Skin of body (tissue), 2 donors: ENCODE measurements around the gene PRKCH. TPM values are rescaled to one million over a fixed set of nuclear protein-coding genes. Genes with fewer than 3 reads are reported as not detected.

Experiments
- DNase-seq: peaks from one replicate; lab custom pipeline; 2025; lab: John Stamatoyannopoulos, UW
- total RNA-seq: library from RNA; depleted of rRNA; stranded (reverse); fragments of >200 nt; gene quantifications from one replicate; pipeline ENCODE4 v1.2.3, GENCODE V29; 2014

PRKCH gene
- total RNA-seq, 1 donor from 2014 or later, result 50.0 TPM

DNA sequence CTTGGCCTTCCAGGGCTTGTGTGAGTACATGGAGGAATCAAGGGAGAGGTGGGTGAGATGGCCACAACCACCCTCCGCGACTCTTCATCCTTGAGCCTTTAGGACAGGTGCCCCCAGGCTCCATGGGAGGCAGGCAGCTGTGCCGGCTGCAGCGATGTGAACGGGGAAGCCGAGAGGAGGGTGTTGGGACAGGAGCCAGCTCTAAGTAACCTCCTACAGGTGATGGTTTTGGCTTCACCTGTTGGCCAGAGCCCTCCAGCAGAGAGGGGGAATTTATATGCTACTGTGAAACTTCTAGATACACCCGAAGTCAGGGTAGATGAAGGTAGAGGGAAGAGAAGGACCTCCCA, 241.8 kb downstream of the PRKCH start:
- no peak for DNase-seq

DNA sequence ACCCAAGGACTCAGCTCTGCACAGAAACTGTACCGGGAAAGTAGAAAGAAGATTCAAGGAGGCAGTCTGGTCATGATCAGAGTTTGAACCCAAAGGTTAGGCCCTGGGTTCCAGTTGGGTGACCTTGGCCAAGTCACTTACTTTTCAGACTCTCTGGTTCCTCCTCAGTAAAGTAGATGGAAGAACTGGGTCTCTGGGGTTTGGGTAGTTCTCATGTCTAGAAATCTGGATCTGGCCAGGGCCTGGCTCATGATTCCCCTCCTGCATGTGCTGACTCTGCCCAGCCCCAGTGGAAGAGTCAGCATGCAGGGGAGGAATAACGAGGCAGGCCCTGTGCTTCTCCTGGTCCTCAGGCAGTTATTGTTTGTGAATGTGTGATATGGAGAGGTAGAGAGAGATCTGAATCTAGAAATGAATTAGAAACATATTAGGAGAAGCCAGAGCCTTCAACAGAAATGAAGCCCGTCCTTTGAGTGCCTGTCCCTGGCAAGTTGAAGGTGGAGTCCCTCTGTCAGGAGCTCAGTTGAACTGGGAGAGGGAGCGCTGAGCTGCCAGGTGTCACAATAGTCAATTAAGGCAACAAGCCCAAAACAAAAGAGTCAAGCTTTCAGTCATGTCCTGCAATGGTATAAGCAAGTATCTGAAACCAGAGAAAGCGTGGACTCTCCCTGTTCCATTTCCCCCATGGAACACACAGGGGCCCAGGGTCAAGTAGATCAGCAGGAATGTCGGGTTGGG, 242.7 kb downstream of the PRKCH start:
- no peak for DNase-seq

DNA sequence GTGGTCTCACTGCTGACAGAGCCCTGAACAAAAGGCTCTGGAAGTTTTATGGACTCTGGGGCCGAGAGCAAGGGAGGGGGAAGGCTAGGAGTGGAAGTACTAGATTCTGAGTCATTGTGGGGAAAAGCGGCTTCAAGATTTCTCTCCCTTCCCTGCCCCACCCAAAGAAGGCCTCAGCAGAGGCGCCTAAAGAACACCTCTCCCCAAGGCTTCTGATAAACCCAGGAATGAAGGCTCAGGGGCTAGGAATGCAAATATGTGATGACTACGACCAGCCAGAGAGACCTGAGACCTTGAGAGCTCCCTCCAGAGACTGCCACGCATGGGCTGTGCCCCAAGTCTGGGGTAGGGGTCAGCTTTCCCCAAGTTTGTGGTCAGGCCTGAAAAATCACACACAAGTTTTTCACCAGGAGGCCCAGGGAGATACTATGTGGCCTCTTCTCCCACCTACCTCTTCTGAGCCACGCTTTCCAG, 243.3 kb downstream of the PRKCH start:
- no peak for DNase-seq

DNA sequence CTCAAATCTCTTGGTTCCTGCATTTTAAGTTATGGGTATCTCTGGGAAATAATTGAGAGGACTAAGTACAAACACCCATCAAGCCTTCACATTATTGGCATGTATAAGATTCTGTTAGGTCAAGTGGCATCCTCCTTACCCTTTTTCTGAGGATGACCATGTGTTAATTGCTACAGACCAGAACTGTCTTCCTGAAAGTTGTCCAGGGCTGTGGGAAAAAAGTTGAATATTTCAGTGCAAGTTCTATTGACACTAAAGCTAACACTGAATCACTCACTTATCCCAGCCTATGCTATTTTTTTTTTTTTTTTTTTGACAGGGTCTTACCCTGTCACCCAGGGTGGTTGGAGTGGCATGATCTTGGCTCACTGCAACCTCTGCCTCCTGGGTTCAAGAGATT, 243.8 kb downstream of the PRKCH start:
- no peak for DNase-seq

DNA sequence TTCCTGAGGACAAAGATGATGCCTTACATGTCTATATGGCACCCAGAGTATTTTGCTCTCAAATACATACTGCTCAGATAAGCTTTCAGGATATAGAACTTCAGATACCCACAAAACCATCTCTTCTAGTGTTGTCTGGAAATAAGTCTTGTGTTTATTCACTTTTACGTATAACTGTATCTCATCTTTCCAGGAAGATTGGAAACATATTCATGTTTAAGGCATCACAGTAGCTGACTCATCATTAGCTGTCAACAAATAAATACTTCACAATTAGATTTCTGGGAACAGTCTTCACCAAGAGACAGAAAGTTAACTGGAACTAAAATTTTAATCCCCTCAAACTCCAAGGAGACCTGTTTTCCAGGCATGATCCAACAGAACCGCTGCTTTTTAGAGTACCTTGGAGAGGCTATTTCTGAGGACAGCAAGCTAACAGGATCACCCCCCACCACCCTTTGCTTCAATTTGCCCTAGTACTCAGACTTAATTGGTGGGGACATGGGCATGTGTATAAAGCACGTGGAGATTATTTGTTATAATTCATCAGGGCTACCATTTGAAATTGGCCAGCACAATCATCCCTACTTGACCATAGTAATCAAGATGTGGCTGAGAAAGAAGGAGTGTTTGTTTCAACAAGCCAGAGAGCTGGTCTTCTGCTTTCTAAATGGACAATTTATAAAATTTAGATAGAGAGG, 244.6 kb downstream of the PRKCH start:
- peak; percentile 10 for DNase-seq

DNA sequence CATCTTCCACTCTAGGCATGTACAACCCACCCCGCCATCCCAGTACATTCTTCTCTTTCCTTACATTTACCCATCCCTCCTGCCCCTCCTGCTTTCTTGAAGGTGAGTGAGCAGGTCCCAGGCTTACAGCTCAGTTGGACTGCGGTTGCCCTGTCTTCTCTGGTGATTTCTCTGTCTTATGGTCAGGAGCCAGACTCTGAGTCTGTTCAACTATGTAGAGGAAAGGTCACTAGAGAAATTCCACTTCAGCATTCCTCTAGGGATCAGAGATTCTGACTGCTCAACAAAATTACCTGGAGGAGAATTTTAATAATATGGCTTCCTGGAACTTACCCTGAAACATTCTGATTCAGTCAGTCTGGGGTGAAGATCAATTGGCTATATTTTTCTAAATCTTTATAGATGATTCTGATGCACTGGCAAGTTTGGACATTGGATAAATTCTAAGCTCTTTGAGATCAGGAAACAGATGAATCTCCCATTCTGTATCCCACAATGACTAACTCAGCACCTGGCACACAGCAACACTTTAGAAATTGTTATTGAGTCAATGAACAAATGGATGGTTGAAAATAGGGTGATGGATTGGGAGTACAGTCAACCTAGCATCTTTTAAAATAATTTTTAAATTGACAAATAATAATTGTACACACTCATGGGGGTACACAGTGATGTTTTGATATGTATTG, 245.3 kb downstream of the PRKCH start:
- DNase-seq, result no peak

DNA sequence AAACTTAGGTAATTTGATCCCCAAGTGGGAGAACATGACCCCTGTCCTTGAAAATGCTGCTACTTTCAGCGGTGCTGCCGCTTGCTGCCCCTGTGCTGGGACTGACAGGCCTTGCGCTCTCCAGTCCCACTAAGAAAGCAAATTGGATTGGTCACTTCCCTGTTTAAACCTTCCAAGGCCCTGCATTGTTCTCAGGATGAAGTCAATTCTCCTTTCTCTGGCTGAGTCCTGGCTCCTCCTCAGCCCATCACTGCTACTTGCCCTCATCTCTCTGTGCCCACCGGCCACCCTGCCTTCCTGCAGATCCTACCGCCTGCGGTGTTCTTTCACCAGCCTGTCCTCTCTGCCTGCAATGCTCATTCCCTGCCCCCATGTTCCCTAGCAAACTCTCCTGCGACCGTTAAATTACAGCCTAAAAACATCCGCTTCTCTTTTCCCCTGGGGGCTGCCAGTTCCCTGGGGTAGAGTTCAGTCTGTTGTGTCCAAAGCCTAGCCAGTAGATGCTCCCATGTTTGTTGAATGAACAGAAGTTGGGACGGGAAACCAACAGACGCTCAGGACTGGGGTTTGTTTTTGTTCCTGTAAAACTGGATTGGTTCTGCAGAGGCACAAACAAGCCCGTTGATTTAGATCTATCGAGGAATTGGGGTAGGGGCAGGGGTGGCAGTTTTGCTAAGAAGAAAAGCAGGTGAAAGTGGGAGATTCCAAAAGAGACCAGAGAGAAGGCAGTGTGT, 246.6 kb downstream of the PRKCH start:
- no peak for DNase-seq

DNA sequence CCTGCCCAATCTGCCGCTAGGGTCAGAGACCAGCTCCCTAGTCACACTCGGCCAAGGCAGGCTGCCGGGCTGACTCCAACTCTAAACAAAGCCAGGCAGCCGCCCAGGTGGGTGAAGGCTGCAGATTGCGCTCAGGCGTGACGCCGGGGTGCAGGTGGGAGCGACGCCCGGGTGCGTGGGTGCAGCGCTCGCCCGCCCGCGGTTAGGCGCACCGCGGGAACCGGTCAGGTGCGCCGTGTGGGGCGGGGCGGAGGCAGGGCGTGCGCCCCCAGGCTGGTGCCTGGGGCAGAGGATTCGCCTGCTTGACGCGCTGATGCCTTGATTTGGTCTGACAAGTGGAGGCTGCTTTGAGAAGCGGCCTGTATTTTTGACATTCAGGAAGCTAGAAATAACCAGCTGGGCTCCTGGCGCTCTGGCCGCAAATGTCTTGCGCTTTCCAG, 247.2 kb downstream of the PRKCH start:
- no peak for DNase-seq

DNA sequence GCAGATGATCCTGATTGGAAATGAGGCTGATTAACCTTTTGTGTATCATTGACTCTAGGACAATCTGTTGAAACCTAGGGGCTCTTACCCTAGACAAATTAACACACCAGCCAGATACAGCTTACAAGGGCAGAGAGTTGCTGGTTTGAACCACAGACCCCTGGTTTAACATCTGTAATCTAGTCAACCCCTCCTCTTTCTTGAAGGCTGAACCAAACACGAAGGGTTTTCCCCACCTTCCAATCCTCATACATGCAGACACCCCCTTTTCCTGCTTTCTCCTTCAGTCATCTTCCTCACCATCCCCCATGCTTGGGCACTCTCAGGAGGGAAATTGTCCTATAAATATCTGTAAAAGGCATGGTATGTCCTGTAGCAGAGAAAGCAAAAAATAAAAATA, 247.9 kb downstream of the PRKCH start:
- DNase-seq, result no peak

DNA sequence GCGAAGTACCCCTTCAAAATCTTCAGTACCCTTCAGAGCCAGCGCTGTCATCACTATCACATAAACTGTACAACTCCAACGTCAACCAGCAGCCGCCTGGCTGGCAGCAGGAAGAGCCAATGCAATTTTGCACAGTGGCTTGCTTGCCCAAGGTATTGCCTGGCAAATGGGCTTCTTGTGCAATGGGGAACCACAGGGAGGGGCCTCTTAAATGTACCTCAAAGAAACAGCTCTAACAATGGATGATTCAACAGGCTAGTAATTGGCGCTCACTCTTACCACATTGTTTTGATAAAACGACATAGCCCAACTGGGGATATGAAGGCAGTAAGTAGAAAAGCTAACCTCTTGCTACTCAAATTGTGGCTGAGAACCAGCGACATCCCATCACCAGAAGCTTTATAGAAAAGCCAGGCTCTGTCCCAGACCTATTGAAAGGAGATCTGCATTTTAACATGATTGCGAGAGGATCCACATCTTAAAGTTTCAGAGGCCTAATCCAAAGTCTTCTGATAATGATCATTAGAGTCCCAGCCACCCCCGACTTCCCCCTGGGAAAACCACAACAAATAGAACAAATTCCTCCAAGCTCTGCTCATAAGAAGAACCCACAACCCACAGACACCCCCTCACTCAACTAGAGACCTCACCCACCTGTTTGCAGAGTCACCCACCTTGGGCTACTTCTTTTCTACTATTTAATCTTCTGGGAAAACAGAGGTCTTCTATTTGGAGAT, 248.6 kb downstream of the PRKCH start:
- no peak for DNase-seq

DNA sequence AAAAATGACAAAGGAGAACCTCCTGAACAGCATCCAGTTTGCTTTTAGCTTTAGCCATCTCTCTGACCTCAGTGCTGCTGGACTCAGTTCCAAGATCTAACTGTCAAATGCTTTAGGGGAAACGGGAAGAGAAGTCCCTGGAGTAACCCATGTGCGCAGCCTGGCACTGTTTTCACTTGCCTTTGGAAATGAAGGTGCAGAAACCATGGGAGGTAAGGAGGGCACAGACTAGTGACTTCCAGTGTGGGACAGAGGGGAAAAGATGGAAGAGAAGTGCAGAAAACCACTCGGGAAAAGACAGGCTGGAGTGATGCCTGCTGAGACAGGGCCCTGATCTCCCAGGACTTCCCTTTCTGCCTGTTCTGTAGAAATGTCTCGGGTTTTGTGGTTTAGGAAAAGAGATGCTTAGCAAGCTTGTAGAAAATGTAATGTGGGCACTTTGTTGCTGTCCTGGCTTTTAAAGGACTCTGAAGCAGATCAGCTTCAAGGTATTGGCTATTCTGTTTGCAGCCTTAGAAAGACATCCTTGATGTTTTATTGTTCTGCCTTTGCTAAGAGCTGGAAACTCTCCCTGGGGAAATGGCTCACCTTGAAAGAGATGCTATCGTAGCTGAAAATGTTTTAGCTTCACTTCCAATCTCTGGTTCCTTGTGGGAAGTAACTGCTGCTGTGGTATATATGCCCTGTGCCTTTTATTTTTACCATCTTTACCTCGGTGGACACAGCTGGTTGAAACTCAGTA, 249.3 kb downstream of the PRKCH start:
- no peak for DNase-seq

DNA sequence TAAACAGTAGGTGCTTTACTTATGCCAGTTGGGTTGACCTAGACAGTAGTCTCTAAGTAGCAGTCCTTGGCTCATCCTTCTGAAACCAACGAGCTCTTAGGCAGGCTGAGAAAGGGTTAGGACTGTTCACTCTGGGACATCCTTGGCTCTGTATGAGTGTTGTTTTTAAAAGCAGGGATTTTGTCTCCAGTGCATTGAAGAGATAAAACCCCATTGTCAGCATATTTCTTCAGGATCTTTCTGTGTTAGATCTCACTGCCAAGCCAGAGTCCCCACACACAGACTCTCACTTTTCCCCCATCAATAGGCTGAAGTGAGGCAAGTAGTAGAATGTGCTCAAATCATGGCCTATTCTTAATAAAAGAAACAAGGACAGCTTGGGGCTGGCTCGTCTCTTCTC, 250.5 kb downstream of the PRKCH start:
- no peak for DNase-seq

DNA sequence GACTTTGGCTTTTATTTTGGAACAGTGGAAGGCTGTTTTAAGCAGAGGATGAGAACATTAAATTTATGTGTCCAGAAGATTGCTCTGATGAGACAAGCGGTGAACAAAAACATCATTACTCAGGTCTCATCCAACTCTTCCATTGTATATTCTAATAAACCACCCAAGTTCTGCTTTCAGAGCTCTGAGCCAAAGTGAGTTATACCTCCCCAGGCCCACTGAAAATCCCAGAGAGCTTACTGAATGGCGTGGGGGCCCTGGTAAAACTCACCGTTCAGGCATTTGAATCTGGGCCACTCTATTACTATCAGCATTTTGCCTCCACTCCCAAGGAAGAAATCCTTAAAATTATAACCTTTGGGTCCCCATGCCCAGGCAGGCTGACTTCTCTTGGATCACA, 251.9 kb downstream of the PRKCH start:
- no peak for DNase-seq

DNA sequence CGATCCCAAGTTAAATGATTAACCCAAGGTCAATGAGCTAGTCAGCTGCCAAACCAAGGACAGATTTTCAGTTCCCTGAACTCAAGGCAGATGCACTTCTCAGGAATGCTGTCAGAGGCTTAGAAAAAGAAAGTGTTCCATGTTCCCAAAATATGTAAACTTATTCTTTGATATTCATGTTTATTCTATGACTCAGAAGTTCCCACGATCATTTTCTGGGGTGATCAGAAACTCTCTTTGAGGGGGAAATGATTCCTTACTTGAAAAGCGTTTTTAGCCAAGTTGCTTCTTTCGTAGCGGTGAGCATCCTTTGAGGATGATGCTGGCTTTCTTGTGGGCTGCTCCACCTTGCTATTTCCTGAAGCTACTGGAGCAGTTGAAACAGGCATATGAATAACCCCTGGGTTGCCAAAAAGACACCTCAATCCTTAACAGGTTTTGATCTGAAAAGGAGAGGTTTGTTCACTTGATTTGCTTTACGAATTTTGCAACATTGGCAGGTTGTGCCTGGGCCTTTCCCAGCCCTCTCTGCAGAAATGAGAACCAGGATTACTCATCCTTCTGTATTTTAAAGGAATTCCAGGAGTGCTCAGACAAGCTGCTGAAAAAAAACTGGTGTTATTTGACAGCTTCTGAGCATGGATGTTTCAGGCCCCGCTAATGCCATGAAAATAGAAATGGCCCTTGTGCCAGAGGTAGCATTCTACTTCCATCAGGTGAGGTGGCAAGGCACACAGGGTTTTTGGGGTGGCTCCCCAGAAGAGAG, 252.6 kb downstream of the PRKCH start:
- no peak for DNase-seq

DNA sequence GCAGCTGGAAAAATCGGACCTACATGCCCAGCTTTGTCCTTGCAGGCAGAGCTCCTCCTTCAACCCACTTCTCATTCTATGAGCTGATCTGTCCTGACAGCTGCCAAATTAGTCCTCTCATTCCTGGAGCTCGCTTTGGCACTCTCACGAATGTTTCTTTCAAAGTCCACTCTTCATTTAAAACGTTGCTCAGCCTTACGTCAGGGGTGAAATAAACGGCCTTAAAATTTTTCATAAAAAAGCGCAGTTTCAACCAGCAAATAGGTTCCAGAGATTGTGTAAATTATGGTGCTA, 253.1 kb downstream of the PRKCH start:
- DNase-seq, result no peak

DNA sequence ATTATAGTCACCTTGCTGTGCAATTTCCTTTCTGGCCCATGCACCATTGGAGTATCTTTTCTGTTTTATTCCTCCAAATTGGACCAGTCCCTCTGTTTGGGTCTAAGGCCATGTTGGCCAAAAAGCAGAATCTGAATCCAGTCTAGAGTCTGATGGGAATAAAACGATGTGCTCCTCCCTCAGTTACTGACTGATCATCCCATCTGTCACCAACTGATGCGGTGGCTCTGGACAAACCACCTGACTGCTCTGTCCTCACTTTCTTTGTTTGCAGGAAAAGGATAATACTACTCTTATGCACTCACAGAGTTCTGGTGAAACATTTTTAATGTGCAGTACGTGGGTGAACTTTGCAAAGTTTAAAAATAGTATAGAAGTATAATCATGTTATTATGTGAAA, 253.7 kb downstream of the PRKCH start:
- no peak for DNase-seq

DNA sequence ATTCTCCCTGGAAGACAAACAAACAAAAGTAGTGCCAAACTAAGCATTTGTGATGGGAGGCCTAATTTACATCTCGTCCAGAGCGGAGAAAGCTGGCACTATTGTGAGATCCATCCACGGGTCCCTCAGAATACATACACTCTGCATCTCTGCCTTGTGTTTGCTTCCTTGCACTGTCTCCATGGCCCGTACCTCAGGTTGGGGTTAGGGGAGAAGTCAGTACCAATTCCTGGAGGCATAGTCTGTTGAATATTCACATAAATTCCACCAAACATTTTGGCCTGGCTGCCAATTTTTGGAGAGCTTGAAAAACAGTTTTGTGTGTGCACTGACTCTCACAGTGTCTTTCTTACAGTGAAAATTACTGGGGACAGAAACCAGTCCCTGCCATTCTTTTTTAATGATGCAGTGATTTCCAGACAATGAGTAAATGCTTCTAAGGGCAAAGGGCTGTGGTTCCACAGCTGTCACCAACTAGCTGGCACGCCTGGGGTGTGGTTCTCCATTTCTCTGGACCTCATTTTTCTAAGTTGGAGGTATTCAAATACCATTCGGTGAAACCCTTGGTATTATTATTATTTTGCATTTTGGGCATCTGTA, 254.3 kb downstream of the PRKCH start:
- no peak for DNase-seq

DNA sequence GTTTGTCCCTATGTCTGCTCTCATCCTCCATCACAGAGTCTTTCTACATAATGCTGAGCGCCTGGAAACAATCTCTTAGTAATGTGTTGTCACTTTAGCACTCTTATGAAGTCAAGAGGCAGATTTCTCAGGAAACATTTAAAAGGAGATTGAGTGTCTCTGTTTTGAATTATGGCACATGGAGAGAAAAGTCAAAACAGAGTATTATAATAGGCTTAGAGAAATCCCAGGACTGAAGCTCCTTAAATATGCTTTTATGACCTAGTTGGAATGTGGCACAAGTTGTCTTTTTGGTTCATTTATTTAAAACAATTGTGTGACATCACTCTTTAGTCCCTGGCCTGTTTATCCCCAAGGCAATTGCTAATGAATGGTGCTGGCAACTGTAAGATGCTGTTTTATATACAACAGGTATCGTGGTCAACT, 256.1 kb downstream of the PRKCH start:
- DNase-seq, result peak; percentile 57

DNA sequence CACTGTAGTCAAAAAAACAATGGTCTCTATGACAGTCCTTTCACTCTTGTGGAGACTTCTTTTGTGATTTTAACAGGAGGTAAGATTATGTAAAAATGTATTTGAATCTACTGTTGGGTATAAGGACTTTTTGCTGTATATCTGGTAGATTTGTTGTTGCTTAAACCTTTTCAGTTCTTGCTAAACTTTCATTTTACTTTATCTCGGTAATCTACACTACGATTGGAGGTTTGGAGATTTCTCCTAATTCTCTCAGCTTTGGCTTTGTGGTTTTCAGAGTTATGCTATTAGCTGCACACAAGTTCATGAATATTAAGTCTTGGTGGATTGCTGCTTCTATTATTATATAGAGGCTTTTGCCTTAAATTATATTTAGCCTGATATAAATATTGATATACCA, 257.4 kb downstream of the PRKCH start:
- DNase-seq, result no peak
